ENCODE data around the gene PTPRN2. TPM values are rescaled to one million over a fixed set of nuclear protein-coding genes. Genes with fewer than 3 reads are reported as not detected.
"Not testable (repeated sequence)": the region's sequence is repeated elsewhere in the genome, so short reads cannot be mapped to it uniquely, and the experiment has no call there.

Gene PTPRN2
- total RNA-seq, 1 experiment from 2014 or later: 0.11 TPM

GRCh38 chr7:157666530-157667040 lies 921.0 kb downstream of the PTPRN2 start:
- DNase-seq (ENCODE audit: low spot score): no peak
- no peaks in the 10 kb centered on the region for H3K4me1 ChIP-seq (ENCODE audit: insufficient read depth, low read length, poor library complexity, severe bottlenecking)
- no peak overlapping the region for H3K4me3 ChIP-seq (ENCODE audit: low read depth, low read length, poor library complexity, severe bottlenecking)
- intact Hi-C loops (cut with micrococcal nuclease; ENCODE audit: unreplicated experiment): no loop called here
- no peak for TF ChIP-seq EZH2 (IDR thresholded peaks at IDR 0.05; ENCODE audit: borderline replicate concordance, low read depth, low read length, poor library complexity, severe bottlenecking)
- no peak for TF ChIP-seq CTCF (conservative IDR thresholded peaks at IDR 0.05; ENCODE audit: low read depth, low read length)
- ChIA-PET CTCF (no interaction called here), POLR2A (ENCODE audit: low non-redundant PET) (interaction anchor here (0.7 kb wide), 1 partner anchor 1025 kb away, joined by 3 read pairs; no protein-coding TSS in a partner anchor)
- H3K27ac ChIP-seq (ENCODE audit: low read depth, low read length, poor library complexity, severe bottlenecking): no peak overlapping the region
- H3K27me3 ChIP-seq (replicated peaks; ENCODE audit: insufficient read depth, low read depth, low read length, poor library complexity): no peaks in the 10 kb centered on the region
- no peaks in the 10 kb centered on the region for H3K36me3 ChIP-seq (ENCODE audit: insufficient read depth, low read length, poor library complexity, severe bottlenecking)
- no TSS peak for BruUV-seq (replicated peaks)
- H3K9me3 ChIP-seq (ENCODE audit: low read depth, low read length, poor library complexity, severe bottlenecking): no peaks in the 10 kb centered on the region

GRCh38 chr7:157665634-157665988 lies 922.0 kb downstream of the PTPRN2 start:
- intact Hi-C loops (cut with micrococcal nuclease; ENCODE audit: unreplicated experiment); H3K9me3 ChIP-seq (ENCODE audit: low read depth, low read length, poor library complexity, severe bottlenecking); BruUV-seq (replicated peaks); H3K36me3 ChIP-seq (ENCODE audit: insufficient read depth, low read length, poor library complexity, severe bottlenecking); H3K4me1 ChIP-seq (ENCODE audit: insufficient read depth, low read length, poor library complexity, severe bottlenecking); DNase-seq (ENCODE audit: low spot score); H3K4me3 ChIP-seq (ENCODE audit: low read depth, low read length, poor library complexity, severe bottlenecking); CTCF ChIA-PET; H3K27me3 ChIP-seq (replicated peaks; ENCODE audit: insufficient read depth, low read depth, low read length, poor library complexity); POLR2A ChIA-PET (ENCODE audit: low non-redundant PET); H3K27ac ChIP-seq (ENCODE audit: low read depth, low read length, poor library complexity, severe bottlenecking): not testable (repeated sequence)

GRCh38 chr7:157664871-157665633 lies 922.6 kb downstream of the PTPRN2 start:
- H3K27ac ChIP-seq (ENCODE audit: low read depth, low read length, poor library complexity, severe bottlenecking): no peak overlapping the region
- H3K9me3 ChIP-seq (ENCODE audit: low read depth, low read length, poor library complexity, severe bottlenecking): no peaks in the 10 kb centered on the region
- no peak for DNase-seq (ENCODE audit: low spot score)
- H3K27me3 ChIP-seq (replicated peaks; ENCODE audit: insufficient read depth, low read depth, low read length, poor library complexity): no peaks in the 10 kb centered on the region
- ChIA-PET POLR2A (ENCODE audit: low non-redundant PET) (no interaction called here), CTCF (no interaction called here)
- H3K4me1 ChIP-seq (ENCODE audit: insufficient read depth, low read length, poor library complexity, severe bottlenecking): no peaks in the 10 kb centered on the region
- BruUV-seq (replicated peaks): no TSS peak
- intact Hi-C loops (cut with micrococcal nuclease; ENCODE audit: unreplicated experiment): no loop called here
- no peak for TF ChIP-seq CTCF (conservative IDR thresholded peaks at IDR 0.05; ENCODE audit: low read depth, low read length)
- no peak for TF ChIP-seq EZH2 (IDR thresholded peaks at IDR 0.05; ENCODE audit: borderline replicate concordance, low read depth, low read length, poor library complexity, severe bottlenecking)
- H3K4me3 ChIP-seq (ENCODE audit: low read depth, low read length, poor library complexity, severe bottlenecking): no peak overlapping the region
- no peaks in the 10 kb centered on the region for H3K36me3 ChIP-seq (ENCODE audit: insufficient read depth, low read length, poor library complexity, severe bottlenecking)

- TF ChIP-seq CTCF (conservative IDR thresholded peaks at IDR 0.05; ENCODE audit: low read depth, low read length) (no peak), EZH2 (IDR thresholded peaks at IDR 0.05; ENCODE audit: borderline replicate concordance, low read depth, low read length, poor library complexity, severe bottlenecking) (no peak)
- no peaks in the 10 kb centered on the region for H3K36me3 ChIP-seq (ENCODE audit: insufficient read depth, low read length, poor library complexity, severe bottlenecking)
- no TSS peak for BruUV-seq (replicated peaks)
- ChIA-PET CTCF (no interaction called here), POLR2A (ENCODE audit: low non-redundant PET) (no interaction called here)
- H3K27me3 ChIP-seq (replicated peaks; ENCODE audit: insufficient read depth, low read depth, low read length, poor library complexity): no peaks in the 10 kb centered on the region
- intact Hi-C loops (cut with micrococcal nuclease; ENCODE audit: unreplicated experiment): no loop called here
- no peak overlapping the region for H3K27ac ChIP-seq (ENCODE audit: low read depth, low read length, poor library complexity, severe bottlenecking)
- no peaks in the 10 kb centered on the region for H3K9me3 ChIP-seq (ENCODE audit: low read depth, low read length, poor library complexity, severe bottlenecking)
- DNase-seq (ENCODE audit: low spot score): no peak
- no peaks in the 10 kb centered on the region for H3K4me1 ChIP-seq (ENCODE audit: insufficient read depth, low read length, poor library complexity, severe bottlenecking)
- H3K4me3 ChIP-seq (ENCODE audit: low read depth, low read length, poor library complexity, severe bottlenecking): no peak overlapping the region
Measured at GRCh38 chr7:157664034-157664433, 923.6 kb downstream of the PTPRN2 start.

All from A673 (cell line).